ENCODE results near the gene BTLA. TPM values are rescaled to one million over a fixed set of nuclear protein-coding genes. Genes with fewer than 3 reads are reported as not detected.

The BTLA gene
- total and polyA plus RNA-seq, 2 of the 8 experiments (the other 6 are each of a cell fraction or from before 2014, with no cell fraction given): not detected

GRCh38 chr3:112471596-112472325 is 27.5 kb downstream of the BTLA start:
- Histone ChIP-seq H3K56ac (replicated peaks; ENCODE audit: insufficient read length, low read depth, low read length) (no peak overlapping the region), H2BK12ac (ENCODE audit: low read depth, low read length) (no peak overlapping the region), H3K23ac (ENCODE audit: insufficient read length) (no peak overlapping the region), H3K14ac (ENCODE audit: insufficient read length) (no peak overlapping the region), H3K18ac (ENCODE audit: extremely low read depth, low read length) (no peak overlapping the region), H2AFZ (ENCODE audit: low read length) (no peak overlapping the region), H3K4me3 (ENCODE audit: extremely low read depth in 1 of 4, insufficient read depth in 2 of 4, low read depth in 3 of 4, low read length in 4 of 4) (no peak overlapping the region), H3K4ac (replicated peaks; ENCODE audit: insufficient read length, low read depth, low read length) (no peak overlapping the region), H3K79me2 (ENCODE audit: control insufficient read depth in 1 of 2, insufficient read depth in 2 of 2, low read length in 2 of 2) (no peaks in the 10 kb centered on the region), H4K91ac (replicated peaks; ENCODE audit: insufficient read length, low read length) (no peak overlapping the region), H4K5ac (ENCODE audit: insufficient read length, low read depth, low read length) (no peak overlapping the region), H3K23me2 (ENCODE audit: low read depth, low read length) (no peaks in the 10 kb centered on the region), H2BK5ac (ENCODE audit: low read depth, low read length) (no peak overlapping the region), H3K9ac (replicated peaks in 1 of 4; ENCODE audit: extremely low read depth in 1 of 4, low read depth in 3 of 4, low read length in 3 of 4) (no peak overlapping the region; a peak in 1 of 7 replicates), H3K4me2 (ENCODE audit: insufficient read depth in 1 of 2, low read depth in 2 of 2, low read length in 2 of 2) (no peak overlapping the region), H2BK15ac (ENCODE audit: low read length) (no peak overlapping the region), H3K4me1 (replicated peaks in 1 of 4; ENCODE audit: control insufficient read depth in 3 of 4, insufficient read depth in 4 of 4, low read length in 3 of 4) (no peaks in the 10 kb centered on the region), H3K9me3 (ENCODE audit: insufficient read depth in 2 of 2, low read depth in 1 of 2, low read length in 1 of 2) (no peaks in the 10 kb centered on the region), H3K27me3 (replicated peaks in 1 of 4; ENCODE audit: control insufficient read depth in 3 of 4, extremely low read depth in 1 of 4, insufficient read depth in 3 of 4, low read length in 3 of 4) (no peaks in the 10 kb centered on the region), H2BK120ac (replicated peaks; ENCODE audit: low read depth, low read length) (no peak overlapping the region), H3K36me3 (ENCODE audit: control insufficient read depth in 2 of 4, insufficient read depth in 4 of 4, low read length in 3 of 4) (no peaks in the 10 kb centered on the region), H4K8ac (ENCODE audit: extremely low read depth, insufficient read depth, low read length) (no peak overlapping the region), H2AK5ac (ENCODE audit: low read depth, low read length) (no peak overlapping the region), H4K20me1 (replicated peaks in 1 of 2; ENCODE audit: control insufficient read depth in 1 of 2, insufficient read depth in 2 of 2, low read length in 2 of 2) (no peaks in the 10 kb centered on the region), H3K79me1 (ENCODE audit: low read depth, low read length) (no peaks in the 10 kb centered on the region), H3K27ac (ENCODE audit: low read depth, low read length) (no peak overlapping the region), H2BK20ac (ENCODE audit: low read length) (no peak overlapping the region; the same call in 1 of the 2 replicates)
- TF ChIP-seq MAFK (IDR thresholded peaks at IDR 0.05; ENCODE audit: low read depth, low read length) (no peak), KDM5A (IDR thresholded peaks at IDR 0.05; ENCODE audit: low read length) (no peak), RNF2 (IDR thresholded peaks at IDR 0.05; ENCODE audit: borderline replicate concordance, low read depth, low read length, missing control alignments, poor library complexity, severe bottlenecking) (no peak), TEAD4 (IDR thresholded peaks at IDR 0.05; ENCODE audit: low read depth, low read length) (no peak), CTCF (IDR thresholded peaks at IDR 0.05; ENCODE audit: control extremely low read depth in 1 of 3, insufficient read depth in 1 of 3, low read depth in 1 of 3, low read length in 3 of 3) (no peak), POU5F1 (IDR thresholded peaks at IDR 0.05; ENCODE audit: low read depth, low read length) (no peak)
- DNase-seq (ENCODE audit: low read depth in 1 of 2, low spot score in 2 of 2) (no peak), FAIRE-seq (no peak)
- ChIA-PET POLR2A (ENCODE audit: partially characterized antibody) (interaction anchor here (2.1 kb wide), 1 partner anchor 168 kb away, joined by 4 read pairs; no protein-coding TSS in a partner anchor), CTCF (ENCODE audit: partially characterized antibody) (no interaction called here)
- 90% methylated on average over 4 of the region's 4 CpGs; no CpG with 5 or more reads in 1 of the 2 experiments for WGBS, 2 experiments (ENCODE audit: extremely low coverage in 1 of 2, insufficient coverage in 1 of 2, insufficient read length in 1 of 2, insufficient replicate concordance in 2 of 2, low coverage in 1 of 2, low lambda C conversion rate in 2 of 2, missing lambda C conversion rate in 1 of 2)

All from H1 (cell line).